GM18517 (cell line): Measurements from ENCODE around the gene GNAQ.

Source experiments
- ATAC-seq: cut with Tn5 transposase; IDR thresholded peaks from one replicate; pipeline ENCODE4 v1.9.1; 2021; ENCODE audit warnings: mild to moderate bottlenecking, moderate library complexity; ENCODE audit not compliant: unreplicated experiment

GNAQ gene

GRCh38 chr9:78005231-78006002 lies 26.2 kb downstream of the GNAQ start:
- ATAC-seq, result no peak

- no peak for ATAC-seq
These were observed 27.0 kb downstream of the GNAQ start for GRCh38 chr9:78004478-78005229.

DNA sequence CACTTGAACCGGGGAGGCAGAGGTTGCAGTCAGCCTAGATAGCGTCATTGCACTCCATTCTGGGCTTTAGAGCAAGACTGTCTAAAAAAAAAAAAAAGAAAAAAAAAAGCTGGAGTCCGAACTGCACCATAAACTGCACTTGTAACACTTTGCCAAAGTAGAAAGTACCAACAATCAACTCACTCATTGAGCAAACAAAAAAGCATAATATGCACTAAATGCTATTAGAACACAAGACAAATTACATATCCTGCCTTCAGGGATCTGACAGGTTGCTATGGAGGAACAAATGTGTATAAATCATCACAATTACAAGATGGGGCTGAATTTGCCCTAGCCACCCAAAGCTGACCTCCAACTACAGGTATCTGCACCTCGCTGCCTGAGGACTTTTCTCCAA lies 27.9 kb downstream of the GNAQ start:
- ATAC-seq, result no peak

- no peak for ATAC-seq
These were observed 29.5 kb downstream of the GNAQ start for GRCh38 chr9:78001946-78002731.

GRCh38 chr9:78000221-78000620 lies 31.4 kb downstream of the GNAQ start:
- no peak for ATAC-seq

GRCh38 chr9:77999231-77999631 lies 32.4 kb downstream of the GNAQ start:
- no peak for ATAC-seq

GRCh38 chr9:77997611-77998284 lies 33.9 kb downstream of the GNAQ start:
- no peak for ATAC-seq

DNA sequence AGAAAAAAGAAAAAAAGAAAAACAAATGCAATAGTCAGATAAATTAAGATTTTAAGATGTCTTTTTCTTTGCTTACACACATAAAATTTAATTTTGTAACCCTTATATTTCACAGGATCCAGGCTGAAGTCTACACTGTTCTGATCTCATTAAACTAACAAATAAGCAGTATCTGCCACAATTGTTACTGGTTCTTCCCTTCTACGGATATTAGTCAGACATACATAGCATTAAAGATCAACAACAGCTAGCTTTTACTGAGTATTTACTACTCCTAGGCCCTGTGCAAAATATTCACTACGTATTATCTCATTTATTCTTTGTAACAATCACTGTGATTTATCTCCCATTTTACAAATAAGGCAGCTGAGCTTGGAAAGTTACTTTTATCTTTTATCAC lies 34.9 kb downstream of the GNAQ start:
- no peak for ATAC-seq

DNA sequence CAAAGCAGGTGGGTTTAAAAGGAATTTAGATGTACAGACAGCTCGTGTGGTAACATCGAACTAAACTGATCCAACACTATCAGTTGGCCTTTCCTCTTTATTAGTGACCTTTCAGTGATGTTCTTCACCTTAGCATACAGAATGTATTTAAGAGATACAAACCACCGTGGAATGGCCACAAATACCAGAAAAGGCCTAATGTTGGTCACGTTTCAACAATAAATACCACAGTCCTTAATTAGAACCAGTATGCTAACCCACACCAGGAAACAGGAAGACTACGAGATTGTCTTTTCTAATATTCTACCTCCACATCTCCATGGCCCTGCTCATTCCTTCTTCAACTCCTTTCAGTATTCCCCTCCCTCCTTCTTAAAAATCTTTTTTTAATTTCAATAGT lies 40.4 kb downstream of the GNAQ start:
- no peak for ATAC-seq

DNA sequence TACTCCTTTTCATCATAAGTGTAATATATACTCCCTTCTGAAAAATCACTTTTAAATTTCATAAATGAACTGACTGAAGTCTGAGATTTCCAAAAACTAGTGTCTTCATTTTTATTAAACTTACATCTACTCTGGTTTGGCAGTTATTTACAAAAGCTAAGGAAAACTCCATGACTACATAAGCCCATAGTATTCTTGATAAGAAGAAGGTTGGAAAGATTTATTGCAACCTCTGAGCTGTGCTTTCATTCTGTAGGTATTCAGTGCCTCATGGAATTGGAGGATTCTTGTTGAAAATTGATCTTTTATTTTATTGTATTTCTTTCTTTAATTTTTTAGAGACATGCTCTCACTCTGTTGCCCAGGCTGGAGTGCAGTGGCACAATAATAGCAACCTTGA lies 41.7 kb downstream of the GNAQ start:
- no peak for ATAC-seq

- no peak for ATAC-seq
These were observed 42.2 kb downstream of the GNAQ start for GRCh38 chr9:77989458-77989857.

GRCh38 chr9:77988630-77989029 lies 43.0 kb downstream of the GNAQ start:
- ATAC-seq, result no peak

GRCh38 chr9:77987880-77988525 lies 43.6 kb downstream of the GNAQ start:
- ATAC-seq, result no peak

DNA sequence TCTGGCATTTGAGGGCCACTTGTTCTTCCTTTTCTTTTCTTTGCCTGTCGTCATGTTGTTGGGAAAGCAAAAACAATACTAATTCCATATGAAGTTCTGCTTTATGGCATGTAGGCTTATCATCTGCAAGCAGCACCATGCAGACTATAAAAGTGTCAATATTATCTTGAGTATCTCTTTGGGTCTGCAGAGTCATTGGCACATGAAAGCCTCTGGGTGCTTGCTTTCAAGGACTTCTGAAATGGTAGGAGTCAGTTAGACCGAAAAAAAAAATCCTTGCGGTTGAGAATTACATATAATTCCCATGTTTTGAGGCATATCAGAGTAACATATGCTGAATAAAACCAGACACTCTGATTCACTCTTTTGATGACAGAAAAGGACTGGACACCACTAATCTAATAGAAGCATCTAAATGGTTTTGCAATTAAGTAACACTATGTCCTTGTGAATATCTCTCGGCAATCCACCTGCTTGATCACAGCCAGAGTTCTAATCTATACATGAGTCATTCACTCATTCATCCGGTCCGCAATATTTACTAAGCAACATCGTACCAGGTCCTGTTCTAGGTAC lies 44.4 kb downstream of the GNAQ start:
- ATAC-seq, result no peak

DNA sequence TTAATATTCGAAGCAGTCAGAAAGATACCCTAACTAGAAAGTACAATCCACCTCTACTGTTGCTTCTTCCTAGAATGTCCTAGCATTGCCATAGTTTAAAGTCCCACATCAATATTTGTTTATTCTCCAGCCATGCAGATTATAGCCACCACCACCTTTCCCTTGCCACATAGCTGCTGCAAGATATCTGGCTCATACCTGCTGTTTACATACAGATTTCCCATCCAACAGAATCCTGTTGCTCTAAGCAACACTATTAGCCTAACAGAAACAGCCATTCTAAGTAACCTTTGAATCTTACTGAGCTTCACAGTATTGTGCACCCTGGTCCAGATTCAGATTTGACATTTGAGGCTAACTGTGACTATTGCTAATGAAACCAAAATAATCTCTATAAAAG lies 45.6 kb downstream of the GNAQ start:
- ATAC-seq, result no peak

GRCh38 chr9:77983320-77983662 lies 48.3 kb downstream of the GNAQ start:
- ATAC-seq, result no peak

GRCh38 chr9:77982581-77983319 lies 48.9 kb downstream of the GNAQ start:
- ATAC-seq, result no peak

- ATAC-seq, result no peak
These were observed 49.7 kb downstream of the GNAQ start for GRCh38 chr9:77981907-77982306.

DNA sequence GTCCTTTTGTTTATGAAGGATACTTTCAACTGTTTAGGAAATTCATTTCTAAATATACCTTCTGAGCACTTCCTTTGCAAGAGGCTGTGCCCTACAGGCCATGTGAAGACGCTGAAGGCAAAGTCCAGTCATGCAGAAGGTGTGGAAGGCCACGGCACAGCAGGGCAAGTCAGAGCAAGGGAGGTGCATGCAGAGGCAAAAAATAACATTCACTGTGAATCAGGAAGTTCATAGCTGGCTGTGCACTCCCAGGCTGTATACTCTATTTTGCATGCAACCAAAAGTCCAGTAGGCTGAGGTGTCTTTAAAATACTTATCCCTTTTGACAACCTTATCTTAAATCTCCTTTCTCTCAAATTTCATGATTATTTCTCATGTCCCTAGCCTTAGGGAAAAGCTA lies 50.3 kb downstream of the GNAQ start:
- no peak for ATAC-seq

GRCh38 chr9:77980622-77981021 lies 51.0 kb downstream of the GNAQ start:
- ATAC-seq, result no peak
